Neural progenitor cell (in vitro differentiated cells): ENCODE results near the gene LOXL1. TPM values are rescaled to one million over a fixed set of nuclear protein-coding genes. Genes with fewer than 3 reads are reported as not detected.

Source experiments
- DNase-seq: peaks from one replicate; pipeline ENCODE4 v3.0.0-alpha.2; 2016; ENCODE audit warnings: low spot score
- H2AFZ ChIP-seq: fragments of 200-600 bp; sonication (generic); replicated peaks from 2 replicates; pipeline ENCODE4 v1.6.1; 2016; ENCODE audit warnings: antibody characterized with exemption
- H3F3A ChIP-seq: fragments of 200-600 bp; sonication (generic); 2 replicates; pipeline ENCODE4 v1.6.1; 2016; ENCODE audit warnings: antibody characterized with exemption, low read depth
- H3K27ac ChIP-seq: fragments of 200-600 bp; sonication (generic); 2 replicates; pipeline ENCODE4 v1.5.1; 2016; ENCODE audit warnings: mild to moderate bottlenecking
- H3K27me3 ChIP-seq: fragments of 200-600 bp; sonication (generic); 2 replicates; pipeline ENCODE4 v1.6.1; 2016; ENCODE audit warnings: mild to moderate bottlenecking, moderate library complexity
- H3K36me3 ChIP-seq: fragments of 200-600 bp; sonication (generic); 2 replicates; pipeline ENCODE4 v1.5.1; 2016
- H3K4me1 ChIP-seq: fragments of 200-600 bp; sonication (generic); 2 replicates; pipeline ENCODE4 v1.6.1; 2016; ENCODE audit warnings: mixed run types
- H3K4me2 ChIP-seq: fragments of 200-600 bp; sonication (generic); 2 replicates; pipeline ENCODE4 v1.6.1; 2016
- H3K4me3 ChIP-seq: fragments of 200-600 bp; sonication (generic); 2 replicates; pipeline ENCODE4 v1.5.1; 2016
- H3K79me2 ChIP-seq: fragments of 200-600 bp; sonication (generic); 2 replicates; pipeline ENCODE4 v1.6.1; 2016; ENCODE audit warnings: low read depth
- H3K9ac ChIP-seq: fragments of 200-600 bp; sonication (generic); 2 replicates; pipeline ENCODE4 v1.6.1; 2016
- H3K9me3 ChIP-seq: fragments of 200-600 bp; sonication (generic); 2 replicates; pipeline ENCODE4 v1.5.1; 2016; ENCODE audit warnings: low read depth
- H4K20me1 ChIP-seq: fragments of 200-600 bp; sonication (generic); 2 replicates; pipeline ENCODE4 v1.6.1; 2016; ENCODE audit warnings: low read depth
- H3K27ac Mint-ChIP-seq: 3 replicates; pipeline ENCODE4 v1.8.0; 2021; ENCODE audit warnings: mixed read lengths
- H3K27me3 Mint-ChIP-seq: 2 replicates; pipeline ENCODE4 v1.8.0; 2022; ENCODE audit warnings: low read depth, mild to moderate bottlenecking, inconsistent platforms, moderate library complexity, mixed read lengths; ENCODE audit not compliant: insufficient read depth
- H3K36me3 Mint-ChIP-seq: 3 replicates; pipeline ENCODE4 v1.8.0; 2021; ENCODE audit warnings: mixed read lengths
- H3K4me1 Mint-ChIP-seq: 3 replicates; pipeline ENCODE4 v1.8.0; 2021; ENCODE audit warnings: mixed read lengths
- H3K4me3 Mint-ChIP-seq: 3 replicates; pipeline ENCODE4 v1.8.0; 2021; ENCODE audit warnings: mild to moderate bottlenecking, moderate library complexity, mixed read lengths
- H3K9me3 Mint-ChIP-seq: 3 replicates; pipeline ENCODE4 v1.8.0; 2020; ENCODE audit warnings: mixed read lengths
- EZH2 ChIP-seq: fragments of 200-600 bp; sonication (generic); IDR thresholded peaks from 2 replicates; pipeline ENCODE4 v1.6.1; 2017; ENCODE audit warnings: antibody characterized with exemption, mild to moderate bottlenecking, moderate library complexity
- EZH2phosphoT487 ChIP-seq: fragments of 200-600 bp; sonication (generic); IDR thresholded peaks from 2 replicates; pipeline ENCODE4 v1.6.1; 2017; ENCODE audit warnings: antibody characterized with exemption
- total RNA-seq: library from RNA; depleted of rRNA; stranded (reverse); fragments of >200 nt; gene quantifications from 2 replicates; pipeline ENCODE4 v1.2.3, GENCODE V29; 2015; ENCODE audit warnings: low replicate concordance
- TF ChIP-seq, protein P1 (sequence below): fragments of 200-600 bp; sonication (generic); IDR thresholded peaks from 2 replicates; pipeline ENCODE4 v1.5.1; 2017; ENCODE audit warnings: antibody characterized with exemption, mild to moderate bottlenecking

LOXL1 gene
- total RNA-seq, 1 donor from 2014 or later = 5.3 TPM

- Histone ChIP-seq H4K20me1 (peaks cover 62% of the 10 kb centered on the region), H3K27me3 (peaks cover 17% of the 10 kb centered on the region), H3K9ac (no peak overlapping the region), H3K36me3 (no peaks in the 10 kb centered on the region), H3K4me3 (no peak overlapping the region), H3K4me1 (peaks cover 18% of the 10 kb centered on the region), H3K27ac (no peak overlapping the region), H3F3A (peaks cover 22% of the 10 kb centered on the region), H3K9me3 (no peaks in the 10 kb centered on the region), H3K4me2 (no peak overlapping the region), H2AFZ (no peak overlapping the region), H3K79me2 (no peaks in the 10 kb centered on the region)
- no peak for DNase-seq
- no peak overlapping the region for H3K27ac Mint-ChIP-seq
- no peak overlapping the region for H3K4me3 Mint-ChIP-seq
- no peaks in the 10 kb centered on the region for H3K9me3 Mint-ChIP-seq
- H3K4me1 Mint-ChIP-seq = peaks cover 54% of the 10 kb centered on the region
- peaks cover 11% of the 10 kb centered on the region for H3K27me3 Mint-ChIP-seq
- TF ChIP-seq EZH2phosphoT487 = no peak
- TF ChIP-seq EZH2 = no peak
- peaks cover 3% of the 10 kb centered on the region for H3K36me3 Mint-ChIP-seq
Measured at GRCh38 chr15:73947651-73948050, 21.4 kb downstream of the LOXL1 start.

DNA sequence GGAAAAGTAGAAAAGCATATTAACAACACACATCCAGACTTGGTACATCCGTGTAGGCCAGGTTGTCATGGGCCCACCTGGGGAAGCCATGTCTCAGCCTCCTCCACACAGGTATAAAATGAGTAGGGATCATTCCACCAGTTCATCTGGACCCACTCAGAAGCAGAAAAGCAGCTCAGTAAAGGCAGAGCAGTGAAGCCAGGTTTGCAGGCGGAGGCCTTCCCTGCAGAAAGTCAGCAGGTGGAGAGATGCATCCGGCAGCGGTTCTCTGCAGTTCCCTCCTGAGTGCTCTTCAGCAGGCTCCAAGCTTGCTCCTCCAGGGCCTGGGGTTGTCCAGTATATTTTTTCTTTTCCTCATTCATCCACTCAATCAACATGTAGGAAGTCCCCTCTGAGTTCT lies 22.1 kb downstream of the LOXL1 start:
- Histone ChIP-seq H3K4me2 (no peak overlapping the region), H3K79me2 (no peaks in the 10 kb centered on the region), H3K9me3 (no peaks in the 10 kb centered on the region), H3K36me3 (no peaks in the 10 kb centered on the region), H3K4me3 (no peak overlapping the region), H4K20me1 (peaks cover 56% of the 10 kb centered on the region), H3F3A (peaks cover 22% of the 10 kb centered on the region), H3K9ac (no peak overlapping the region), H3K27ac (no peak overlapping the region), H3K27me3 (peaks cover 10% of the 10 kb centered on the region), H3K4me1 (peaks cover 18% of the 10 kb centered on the region), H2AFZ (no peak overlapping the region)
- DNase-seq = no peak
- Mint-ChIP-seq H3K4me1 (peaks cover 51% of the 10 kb centered on the region), H3K36me3 (peaks cover 3% of the 10 kb centered on the region), H3K9me3 (no peaks in the 10 kb centered on the region), H3K27me3 (peaks cover 11% of the 10 kb centered on the region), H3K4me3 (no peak overlapping the region), H3K27ac (no peak overlapping the region)
- TF ChIP-seq EZH2phosphoT487 (no peak), EZH2 (no peak)
- TF ChIP-seq, protein P1, sequence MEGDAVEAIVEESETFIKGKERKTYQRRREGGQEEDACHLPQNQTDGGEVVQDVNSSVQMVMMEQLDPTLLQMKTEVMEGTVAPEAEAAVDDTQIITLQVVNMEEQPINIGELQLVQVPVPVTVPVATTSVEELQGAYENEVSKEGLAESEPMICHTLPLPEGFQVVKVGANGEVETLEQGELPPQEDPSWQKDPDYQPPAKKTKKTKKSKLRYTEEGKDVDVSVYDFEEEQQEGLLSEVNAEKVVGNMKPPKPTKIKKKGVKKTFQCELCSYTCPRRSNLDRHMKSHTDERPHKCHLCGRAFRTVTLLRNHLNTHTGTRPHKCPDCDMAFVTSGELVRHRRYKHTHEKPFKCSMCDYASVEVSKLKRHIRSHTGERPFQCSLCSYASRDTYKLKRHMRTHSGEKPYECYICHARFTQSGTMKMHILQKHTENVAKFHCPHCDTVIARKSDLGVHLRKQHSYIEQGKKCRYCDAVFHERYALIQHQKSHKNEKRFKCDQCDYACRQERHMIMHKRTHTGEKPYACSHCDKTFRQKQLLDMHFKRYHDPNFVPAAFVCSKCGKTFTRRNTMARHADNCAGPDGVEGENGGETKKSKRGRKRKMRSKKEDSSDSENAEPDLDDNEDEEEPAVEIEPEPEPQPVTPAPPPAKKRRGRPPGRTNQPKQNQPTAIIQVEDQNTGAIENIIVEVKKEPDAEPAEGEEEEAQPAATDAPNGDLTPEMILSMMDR = no peak

DNA sequence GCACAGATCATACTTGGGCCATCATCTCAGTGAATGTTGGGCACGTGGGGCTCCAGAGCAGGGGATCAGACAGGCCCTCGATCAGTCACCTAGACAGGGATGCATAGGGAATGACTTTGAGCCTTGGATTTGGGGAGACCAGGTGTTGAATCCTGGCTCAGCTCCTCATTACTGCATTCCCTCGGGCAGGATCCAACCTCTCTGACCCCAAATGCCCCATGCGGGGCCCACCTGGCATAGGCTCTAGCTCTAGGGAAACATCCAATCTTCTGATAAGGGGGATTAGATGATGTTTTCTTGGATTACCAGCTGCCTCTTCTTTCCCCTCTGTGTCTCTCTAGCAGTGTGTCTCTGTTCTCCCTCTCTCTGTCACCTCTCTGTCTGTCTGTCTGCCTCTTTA lies 22.7 kb downstream of the LOXL1 start:
- Histone ChIP-seq H3K4me3 (no peak overlapping the region), H3K4me1 (peaks cover 17% of the 10 kb centered on the region), H3K9me3 (no peaks in the 10 kb centered on the region), H4K20me1 (peaks cover 50% of the 10 kb centered on the region), H3F3A (peaks cover 20% of the 10 kb centered on the region), H2AFZ (no peak overlapping the region), H3K79me2 (no peaks in the 10 kb centered on the region), H3K9ac (no peak overlapping the region), H3K4me2 (no peak overlapping the region), H3K36me3 (no peaks in the 10 kb centered on the region), H3K27ac (no peak overlapping the region), H3K27me3 (peaks cover 4% of the 10 kb centered on the region)
- TF ChIP-seq EZH2phosphoT487 = no peak
- TF ChIP-seq EZH2 = no peak
- TF ChIP-seq, protein P1 = no peak
- peaks cover 49% of the 10 kb centered on the region for H3K4me1 Mint-ChIP-seq
- H3K27ac Mint-ChIP-seq = no peak overlapping the region
- no peak for DNase-seq
- H3K9me3 Mint-ChIP-seq = no peaks in the 10 kb centered on the region
- H3K36me3 Mint-ChIP-seq = peaks cover 3% of the 10 kb centered on the region
- H3K27me3 Mint-ChIP-seq = peaks cover 9% of the 10 kb centered on the region
- H3K4me3 Mint-ChIP-seq = no peak overlapping the region

GRCh38 chr15:73949496-73949895 lies 23.2 kb downstream of the LOXL1 start:
- DNase-seq = no peak
- H3K4me1 ChIP-seq = peaks cover 12% of the 10 kb centered on the region
- Mint-ChIP-seq H3K4me3 (no peak overlapping the region), H3K27ac (no peak overlapping the region), H3K4me1 (peaks cover 44% of the 10 kb centered on the region), H3K27me3 (peaks cover 8% of the 10 kb centered on the region), H3K36me3 (peaks cover 3% of the 10 kb centered on the region), H3K9me3 (no peaks in the 10 kb centered on the region)
- TF ChIP-seq EZH2phosphoT487 = no peak
- TF ChIP-seq, protein P1 = no peak
- TF ChIP-seq EZH2 = no peak
- peaks cover 3% of the 10 kb centered on the region for H3K27me3 ChIP-seq
- H3K79me2 ChIP-seq = no peaks in the 10 kb centered on the region
- no peak overlapping the region for H3K4me3 ChIP-seq
- no peak overlapping the region for H2AFZ ChIP-seq
- H3F3A ChIP-seq = peaks cover 15% of the 10 kb centered on the region
- no peaks in the 10 kb centered on the region for H3K36me3 ChIP-seq
- H3K4me2 ChIP-seq = no peak overlapping the region
- no peak overlapping the region for H3K9ac ChIP-seq
- peaks cover 45% of the 10 kb centered on the region for H4K20me1 ChIP-seq
- H3K9me3 ChIP-seq = no peaks in the 10 kb centered on the region
- no peak overlapping the region for H3K27ac ChIP-seq
